DMS53 (cell line): Measurements from ENCODE around the gene ANKMY1.
A peak's percentile ranks its signal among the peaks of the same experiment; 100 is the strongest.

ENCODE experiments used
- DNase-seq: peaks from one replicate; lab custom pipeline; 2025; lab: John Stamatoyannopoulos, UW

ANKMY1 gene

DNA sequence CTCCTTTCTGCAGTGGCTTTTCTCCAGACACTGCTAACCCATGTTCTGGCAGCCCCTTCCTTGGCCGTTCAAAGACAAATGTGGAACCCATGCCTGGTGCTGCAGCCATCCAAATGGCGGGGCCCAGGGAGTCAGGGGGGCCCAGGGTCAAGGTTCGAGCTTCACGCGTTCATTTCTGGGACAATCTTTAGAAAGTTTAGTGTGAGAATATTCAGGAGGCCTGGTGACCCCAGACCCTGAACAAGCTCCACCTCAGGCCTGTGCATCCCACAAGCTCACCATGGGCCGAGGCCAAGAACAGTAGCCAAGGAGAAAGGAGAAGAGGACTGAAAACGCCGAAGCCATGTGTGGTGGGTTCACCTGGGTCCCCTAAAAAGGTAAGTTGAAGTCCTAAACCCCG is 54.4 kb downstream of the ANKMY1 start:
- DNase-seq: no peak

- DNase-seq: no peak
Measured at GRCh38 chr2:240502430-240503121, 55.2 kb downstream of the ANKMY1 start.

GRCh38 chr2:240502059-240502429 is 55.7 kb downstream of the ANKMY1 start:
- no peak for DNase-seq

- DNase-seq: no peak
Measured at GRCh38 chr2:240501531-240501991, 56.2 kb downstream of the ANKMY1 start.

GRCh38 chr2:240500561-240501423 is 57.0 kb downstream of the ANKMY1 start:
- DNase-seq: no peak

DNA sequence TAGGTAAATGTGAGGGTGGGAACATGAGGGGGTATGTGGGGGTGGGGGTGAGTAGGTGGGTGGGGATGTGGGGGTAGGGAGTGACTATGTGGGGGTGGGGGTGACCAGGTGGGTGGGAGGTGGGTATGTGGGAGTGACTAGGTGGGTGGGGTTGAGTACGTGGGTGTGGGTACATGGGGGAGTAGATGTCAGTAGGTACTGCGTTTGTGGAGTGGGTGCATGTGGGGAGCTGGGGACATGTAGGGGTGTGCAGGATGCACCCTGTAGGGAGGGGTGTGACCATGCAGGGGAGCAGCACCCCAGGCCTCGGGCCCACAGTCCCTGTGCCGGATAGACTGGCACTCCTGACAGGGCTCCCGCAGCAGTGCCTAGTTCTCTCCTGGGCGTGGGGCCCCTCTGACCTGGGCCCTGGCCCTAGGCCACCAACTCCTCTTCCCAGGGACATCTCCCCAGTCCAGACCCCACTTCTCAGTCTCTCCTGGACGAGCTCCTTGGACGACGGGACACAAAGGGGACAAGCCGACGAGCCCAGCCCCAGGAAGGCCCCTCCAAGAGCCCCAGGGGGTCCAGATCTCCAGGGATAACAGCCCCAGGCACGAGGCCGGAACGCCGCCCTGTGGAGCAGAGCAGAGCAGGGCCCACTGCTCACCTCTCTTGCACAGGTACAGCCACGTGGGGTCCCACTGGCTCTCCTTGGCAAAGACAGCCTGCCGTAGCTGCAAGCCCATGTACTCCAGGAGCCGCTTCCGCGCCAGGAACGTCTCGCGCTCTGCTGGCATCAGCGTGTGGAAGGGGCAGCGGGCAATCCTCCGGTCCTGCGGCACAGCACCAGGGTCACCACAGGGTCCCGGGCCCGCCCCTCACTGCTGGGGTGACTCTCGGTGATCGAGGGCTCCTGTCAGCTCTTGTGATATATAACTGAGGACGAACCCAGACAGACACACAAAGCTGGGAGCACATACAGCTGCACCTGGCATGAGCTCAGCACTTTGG is 58.2 kb downstream of the ANKMY1 start:
- DNase-seq: no peak

DNA sequence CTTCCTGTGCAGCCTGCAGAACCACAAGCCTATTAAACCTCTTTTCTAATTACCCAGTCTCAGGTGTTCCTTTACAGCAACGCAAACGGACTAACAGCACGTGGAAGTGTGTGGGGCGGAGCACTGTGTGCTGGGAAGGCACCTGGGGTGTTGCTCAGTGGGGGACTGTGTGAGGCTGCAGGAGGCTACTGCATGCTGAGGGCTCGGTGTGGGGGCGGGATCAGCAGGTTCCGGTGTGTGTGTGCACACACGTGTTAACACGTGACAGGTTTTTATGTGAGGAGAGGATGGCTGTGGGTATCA is 58.9 kb downstream of the ANKMY1 start:
- DNase-seq: no peak

GRCh38 chr2:240498171-240498957 is 59.4 kb downstream of the ANKMY1 start:
- no peak for DNase-seq

- peak; percentile 15 for DNase-seq
Measured at GRCh38 chr2:240497082-240497481, 60.7 kb downstream of the ANKMY1 start.

DNA sequence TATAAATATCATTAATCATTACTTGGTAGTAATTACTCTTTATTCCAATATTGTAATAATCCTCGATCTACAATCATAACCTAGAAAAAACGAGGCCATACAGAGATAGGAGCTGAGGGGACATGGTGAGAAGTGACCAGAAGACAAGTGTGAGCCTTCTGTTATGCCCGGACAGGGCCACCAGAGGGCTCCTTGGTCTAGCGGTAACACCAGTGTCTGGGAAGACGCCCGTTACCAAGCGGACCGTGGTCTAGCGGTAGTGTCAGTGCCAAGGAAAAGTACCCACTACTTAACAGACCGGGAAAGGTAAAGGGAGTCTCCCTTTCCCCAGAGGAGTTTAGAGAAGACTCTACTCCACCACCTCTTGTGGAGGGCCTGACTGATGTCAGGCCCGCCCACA is 62.8 kb downstream of the ANKMY1 start:
- peak; percentile 23 for DNase-seq

- no peak for DNase-seq
Measured at GRCh38 chr2:240494194-240494793, 63.5 kb downstream of the ANKMY1 start.

GRCh38 chr2:240491483-240491882 is 66.3 kb downstream of the ANKMY1 start:
- DNase-seq: no peak

DNA sequence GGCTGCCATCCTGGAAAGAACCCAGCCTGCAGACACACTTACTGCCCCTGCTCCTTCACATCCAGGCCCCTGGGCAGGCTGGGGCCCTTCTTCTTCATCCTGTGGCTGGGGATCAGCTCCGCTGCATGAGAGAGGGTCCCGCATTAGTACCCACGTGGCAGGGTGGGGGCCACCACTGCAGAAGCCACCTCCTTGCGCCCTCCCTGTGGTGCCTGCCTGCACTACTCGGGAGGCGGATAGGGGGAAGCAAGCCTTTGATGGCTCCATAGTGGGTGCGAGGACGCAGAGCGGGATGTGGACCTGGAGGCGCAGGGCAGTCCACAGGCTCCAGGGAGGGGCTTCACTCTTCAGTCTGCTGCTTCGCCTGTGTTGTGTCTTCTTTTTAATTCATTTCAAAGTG is 75.6 kb downstream of the ANKMY1 start:
- no peak for DNase-seq

DNA sequence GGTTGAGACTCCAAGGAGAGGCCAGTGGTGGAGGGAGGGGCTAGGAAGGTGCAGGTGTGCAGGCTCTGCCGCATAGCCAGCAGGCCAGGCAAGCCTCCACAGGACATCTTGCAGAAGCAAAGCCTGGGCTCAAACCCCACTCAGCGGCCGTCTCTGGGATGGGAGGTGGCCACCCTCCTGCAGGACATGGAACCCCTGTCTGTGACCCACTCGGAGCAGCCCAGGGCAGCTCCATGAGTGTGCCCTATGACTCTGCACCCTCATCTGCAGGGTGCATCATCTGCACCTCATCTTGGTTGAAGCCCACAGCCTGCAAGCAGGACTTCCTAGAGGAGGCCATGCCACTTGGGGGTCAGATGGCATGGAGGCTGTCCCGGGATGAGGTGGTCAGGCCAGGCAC is 76.1 kb downstream of the ANKMY1 start:
- DNase-seq: no peak

DNA sequence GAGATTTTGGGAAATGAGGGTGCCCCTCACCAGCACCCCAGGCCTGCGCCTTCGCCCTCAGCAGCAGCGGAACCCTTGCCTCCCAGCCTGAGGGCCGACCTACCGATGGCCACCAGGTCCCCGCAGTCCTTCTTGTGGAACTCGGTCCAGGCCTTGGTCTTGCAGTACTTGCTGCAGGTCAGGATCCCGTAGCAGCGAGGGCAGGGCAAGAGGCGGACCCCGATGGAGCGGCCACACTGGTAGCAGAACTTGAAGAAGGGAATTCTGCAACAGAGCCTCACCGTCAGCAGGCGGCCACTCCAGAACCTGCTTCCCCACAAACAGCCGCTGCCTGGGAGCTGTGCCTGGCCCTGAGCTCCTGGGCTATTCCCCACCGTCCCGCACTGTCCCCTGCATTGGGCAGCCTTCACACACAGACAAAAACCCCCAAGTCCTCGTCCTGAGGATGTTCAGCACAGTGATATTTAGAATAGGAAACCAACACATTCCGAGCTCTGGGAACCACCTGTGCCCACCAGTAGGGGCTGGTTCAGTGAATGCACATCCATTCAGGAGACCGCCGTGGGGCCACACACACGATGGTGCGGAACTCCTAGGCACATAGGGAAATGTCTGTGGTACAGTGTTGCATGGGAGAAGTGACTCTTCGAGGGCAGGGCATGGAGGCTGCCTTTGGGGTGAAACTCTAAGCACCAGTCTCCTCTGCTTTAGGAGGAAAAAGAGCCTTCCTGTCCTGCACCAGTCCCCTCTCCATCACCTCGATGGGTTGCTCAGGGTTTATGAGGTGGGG is 76.8 kb downstream of the ANKMY1 start:
- DNase-seq: no peak

- no peak for DNase-seq
Measured at GRCh38 chr2:240479111-240479501, 78.7 kb downstream of the ANKMY1 start.

GRCh38 chr2:240478346-240479110 is 79.3 kb downstream of the ANKMY1 start:
- DNase-seq: no peak

DNA sequence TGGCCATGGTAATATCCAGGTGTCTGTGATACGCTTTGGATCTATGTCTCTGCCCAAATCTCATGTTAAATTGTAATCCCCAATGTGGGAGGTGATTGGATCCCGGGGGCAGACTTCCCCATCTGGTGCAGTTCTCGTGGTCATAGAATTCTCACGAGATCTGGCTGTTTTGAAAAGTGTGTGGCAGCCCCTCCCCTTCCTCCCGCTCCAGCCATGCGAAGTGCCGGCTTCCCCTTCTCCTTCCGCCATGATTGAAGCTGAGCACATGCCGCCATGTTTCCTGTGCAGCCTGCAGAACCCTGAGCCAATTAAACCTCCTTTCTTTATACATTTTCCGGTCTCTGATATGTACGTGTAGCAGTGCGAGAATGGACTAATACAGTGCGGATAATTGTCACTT is 79.9 kb downstream of the ANKMY1 start:
- DNase-seq: no peak

- no peak for DNase-seq
Measured at GRCh38 chr2:240473211-240473610, 84.6 kb downstream of the ANKMY1 start.
